Central memory CD8-positive, alpha-beta T cell (primary cell): ENCODE measurements around the gene ITPKB.
A peak's percentile ranks its signal among the peaks of the same experiment; 100 is the strongest.
"Not testable (repeated sequence)": the region's sequence is repeated elsewhere in the genome, so short reads cannot be mapped to it uniquely, and the experiment has no call there.

Experiments
- ATAC-seq: fragments of 150-1000 bp; cut with Tn5 transposase; replicated peaks from 2 replicates; pipeline ENCODE4 v1.10.0; 2022; ENCODE audit warnings: mild to moderate bottlenecking, moderate FRiP score, moderate number of reproducible peaks; ENCODE audit not compliant: poor library complexity, severe bottlenecking; ENCODE audit errors: extremely low read depth
- DNase-seq, 2 donors: peaks; one replicate each; pipeline ENCODE4 v3.0.0; 2021; ENCODE audit warnings: low spot score in 2 of 2
- H3K27ac Mint-ChIP-seq: one replicate; pipeline ENCODE4 v1.8.0; 2022; ENCODE audit warnings: low read depth, mild to moderate bottlenecking, moderate library complexity, mixed read lengths
- H3K27me3 Mint-ChIP-seq: one replicate; pipeline ENCODE4 v1.8.0; 2022; ENCODE audit warnings: mixed read lengths
- H3K36me3 Mint-ChIP-seq: one replicate; pipeline ENCODE4 v1.8.0; 2022; ENCODE audit warnings: mild to moderate bottlenecking, moderate library complexity, mixed read lengths; ENCODE audit not compliant: insufficient read depth
- H3K4me1 Mint-ChIP-seq: one replicate; pipeline ENCODE4 v1.8.0; 2022; ENCODE audit warnings: mixed read lengths
- H3K4me3 Mint-ChIP-seq: one replicate; pipeline ENCODE4 v1.8.0; 2022; ENCODE audit warnings: mild to moderate bottlenecking, moderate library complexity, mixed read lengths
- H3K9me3 Mint-ChIP-seq: one replicate; pipeline ENCODE4 v1.8.0; 2022; ENCODE audit warnings: mixed read lengths

ITPKB gene

DNA sequence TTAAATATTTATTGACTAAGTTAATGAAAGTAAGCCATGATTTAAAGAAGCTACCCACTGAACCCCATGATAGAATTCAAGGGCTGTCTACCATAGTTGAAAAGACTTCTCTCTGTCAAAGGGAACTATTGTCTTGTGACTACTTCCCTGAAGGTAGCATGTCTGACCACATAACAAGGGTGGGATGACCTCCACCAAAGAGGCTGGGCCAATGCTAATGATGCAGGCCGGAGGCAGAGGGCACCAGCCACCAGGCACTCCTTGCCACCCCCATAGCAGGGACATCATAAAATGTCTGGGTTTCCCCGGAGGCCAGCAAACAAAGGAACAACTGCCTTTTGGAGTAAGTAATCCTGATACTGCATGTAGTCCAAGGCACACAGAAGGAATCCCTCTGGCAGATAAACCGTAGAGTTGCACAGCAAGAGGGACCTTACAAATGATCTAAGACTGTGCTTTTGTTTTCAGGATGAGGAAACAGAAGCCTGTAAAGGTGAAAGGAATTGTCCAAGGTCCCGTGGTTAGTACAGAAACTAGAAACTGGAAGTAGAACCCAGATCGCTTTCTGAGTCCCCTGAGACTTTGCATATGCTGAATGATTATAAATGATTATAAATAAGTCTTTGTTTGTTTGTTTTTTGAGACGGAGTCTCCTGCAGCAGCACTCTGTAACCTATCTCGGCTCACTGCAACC is 33.5 kb upstream of the ITPKB start:
- ATAC-seq (no peak), DNase-seq (no peak)
- H3K27me3 Mint-ChIP-seq, result no peaks in the 10 kb centered on the region
- H3K4me1 Mint-ChIP-seq, result no peaks in the 10 kb centered on the region
- no peak overlapping the region for H3K27ac Mint-ChIP-seq
- no peak overlapping the region for H3K4me3 Mint-ChIP-seq
- peaks cover 3% of the 10 kb centered on the region for H3K36me3 Mint-ChIP-seq
- no peaks in the 10 kb centered on the region for H3K9me3 Mint-ChIP-seq

DNA sequence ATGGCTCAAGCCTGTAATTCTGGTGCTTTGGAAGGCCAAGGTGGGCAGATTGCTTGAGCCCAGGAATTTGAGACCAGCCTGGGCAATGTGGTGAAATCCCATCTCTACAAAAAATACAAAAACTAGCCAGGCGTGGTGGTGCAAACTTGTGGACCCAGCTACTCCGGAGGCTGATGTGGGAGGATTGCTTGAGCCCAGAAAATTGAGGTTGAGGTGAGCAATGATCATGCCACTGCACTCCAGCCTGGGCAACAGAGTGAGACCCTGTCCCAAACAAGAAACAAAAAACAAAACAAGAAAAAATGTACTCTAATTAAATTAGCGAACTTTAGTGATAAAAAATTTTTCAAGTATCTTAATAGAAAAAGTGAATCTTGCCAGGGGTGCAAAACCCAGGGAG is 28.1 kb upstream of the ITPKB start:
- not testable (repeated sequence) for H3K4me3 Mint-ChIP-seq, DNase-seq, H3K36me3 Mint-ChIP-seq, H3K27me3 Mint-ChIP-seq, H3K27ac Mint-ChIP-seq, ATAC-seq
- Mint-ChIP-seq H3K9me3 (peaks cover 12% of the 10 kb centered on the region), H3K4me1 (peaks cover 22% of the 10 kb centered on the region)

DNA sequence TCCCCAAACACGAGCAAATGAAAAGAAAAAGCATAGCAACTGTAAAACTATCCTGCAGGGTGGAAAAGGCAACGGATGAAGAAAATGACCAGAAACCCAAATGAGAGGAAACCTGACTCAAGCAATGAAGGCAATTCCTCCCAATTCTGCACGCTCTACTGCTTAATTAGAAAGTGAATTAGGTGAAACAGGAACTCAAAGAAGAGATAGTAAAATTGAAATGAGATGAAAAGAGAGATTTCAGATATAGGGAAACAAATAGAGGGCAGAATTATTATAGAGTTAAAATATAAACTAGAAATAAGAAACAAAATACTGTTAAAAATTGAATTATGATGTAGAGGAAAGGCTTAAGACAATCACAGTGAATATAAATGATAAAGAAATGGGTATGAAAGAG is 27.5 kb upstream of the ITPKB start:
- Mint-ChIP-seq H3K9me3 (peaks cover 12% of the 10 kb centered on the region), H3K36me3 (no peaks in the 10 kb centered on the region), H3K4me3 (no peak overlapping the region), H3K4me1 (peaks cover 22% of the 10 kb centered on the region), H3K27me3 (no peaks in the 10 kb centered on the region), H3K27ac (no peak overlapping the region)
- ATAC-seq (no peak), DNase-seq (no peak)

DNA sequence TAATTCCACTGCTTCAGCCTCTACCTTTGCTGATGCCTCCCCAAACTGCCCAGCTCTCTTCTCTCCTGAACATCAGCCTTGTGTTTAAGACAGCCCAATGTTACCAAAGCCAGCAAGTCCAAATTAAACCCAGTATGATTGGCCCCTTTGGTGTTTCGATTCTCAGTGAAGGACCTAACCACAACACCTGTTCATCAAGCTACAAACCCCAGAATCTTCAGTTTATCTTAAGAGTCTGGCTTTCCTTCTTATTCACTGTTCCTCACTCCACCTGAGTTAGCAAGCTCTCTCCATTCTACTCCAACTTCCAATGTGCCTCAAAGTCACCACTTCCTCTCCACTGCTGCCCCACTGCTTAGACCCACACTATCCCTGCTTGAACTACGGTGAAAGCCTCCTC is 25.5 kb upstream of the ITPKB start:
- H3K36me3 Mint-ChIP-seq, result no peaks in the 10 kb centered on the region
- H3K4me1 Mint-ChIP-seq, result peaks cover 22% of the 10 kb centered on the region
- DNase-seq (no peak), ATAC-seq (no peak)
- peak overlapping the region; percentile 87 for H3K27ac Mint-ChIP-seq
- peaks cover 12% of the 10 kb centered on the region for H3K9me3 Mint-ChIP-seq
- peak overlapping the region; percentile 27 for H3K4me3 Mint-ChIP-seq
- no peaks in the 10 kb centered on the region for H3K27me3 Mint-ChIP-seq

DNA sequence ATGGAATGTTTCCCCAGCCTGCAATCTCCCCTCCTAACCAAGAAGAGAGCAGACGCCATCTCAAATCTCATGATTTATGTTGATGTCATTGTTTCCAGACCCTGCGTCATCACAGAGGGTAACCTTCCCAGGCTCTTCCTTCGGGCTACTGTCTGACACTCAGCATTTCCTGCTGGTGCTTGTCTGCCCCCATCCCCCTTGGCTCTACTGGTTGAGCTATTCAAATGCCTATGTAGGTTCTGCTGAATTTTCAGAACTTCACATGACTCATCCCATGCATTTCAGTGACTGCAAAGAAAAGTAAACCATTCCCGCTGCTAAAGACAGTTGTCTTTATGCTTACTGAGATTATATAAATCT is 24.8 kb upstream of the ITPKB start:
- DNase-seq (no peak), ATAC-seq (no peak)
- peaks cover 12% of the 10 kb centered on the region for H3K9me3 Mint-ChIP-seq
- H3K4me3 Mint-ChIP-seq, result no peak overlapping the region
- peaks cover 22% of the 10 kb centered on the region for H3K4me1 Mint-ChIP-seq
- H3K36me3 Mint-ChIP-seq, result peaks cover 1% of the 10 kb centered on the region
- no peaks in the 10 kb centered on the region for H3K27me3 Mint-ChIP-seq
- H3K27ac Mint-ChIP-seq, result no peak overlapping the region

DNA sequence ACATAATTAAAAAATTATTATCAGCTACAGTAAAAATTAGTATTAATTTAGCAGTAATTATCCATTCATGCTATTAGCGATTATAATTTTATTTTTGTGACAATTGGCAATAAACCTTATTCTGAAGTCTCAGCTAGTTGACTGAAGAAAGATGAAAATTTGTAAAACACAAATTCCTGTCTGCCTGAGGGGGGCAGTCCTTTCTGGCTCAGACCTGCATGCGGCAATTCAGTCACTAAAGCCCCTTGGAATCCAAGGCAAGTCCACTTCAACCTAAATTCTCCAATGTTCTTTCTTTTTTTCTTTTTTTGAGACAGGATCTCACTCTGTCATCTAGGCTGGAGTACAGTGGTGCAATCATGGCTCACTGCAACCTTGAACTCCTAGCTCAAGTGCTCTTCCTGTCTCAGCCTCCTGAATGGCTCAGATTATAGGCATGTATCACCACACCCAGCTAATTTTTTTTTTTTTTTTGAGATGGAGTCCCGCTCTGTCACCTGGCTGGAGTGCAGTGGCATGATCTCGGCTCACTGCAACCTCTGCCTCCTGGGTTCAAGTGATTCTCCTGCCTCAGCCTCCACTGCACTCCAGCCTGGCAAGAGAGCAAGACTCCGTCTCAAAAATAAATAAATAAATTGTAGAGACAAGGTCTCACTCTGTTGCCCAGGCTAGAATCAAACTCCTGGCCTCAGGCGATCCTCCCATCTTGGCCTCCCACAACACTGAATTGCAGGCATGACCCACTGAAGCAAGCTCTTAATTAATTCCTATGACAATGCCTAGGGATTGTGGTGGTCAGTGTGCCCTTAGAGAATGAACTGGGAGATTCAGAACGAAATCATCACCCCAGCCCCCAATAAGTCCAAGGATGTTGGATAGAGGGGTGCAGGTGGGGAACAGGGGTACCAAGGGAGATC is 24.2 kb upstream of the ITPKB start:
- Mint-ChIP-seq H3K36me3 (peaks cover 1% of the 10 kb centered on the region), H3K4me1 (peaks cover 22% of the 10 kb centered on the region), H3K27me3 (no peaks in the 10 kb centered on the region), H3K27ac (no peak overlapping the region), H3K4me3 (no peak overlapping the region), H3K9me3 (peaks cover 12% of the 10 kb centered on the region)
- no peak for DNase-seq
- no peak for ATAC-seq

DNA sequence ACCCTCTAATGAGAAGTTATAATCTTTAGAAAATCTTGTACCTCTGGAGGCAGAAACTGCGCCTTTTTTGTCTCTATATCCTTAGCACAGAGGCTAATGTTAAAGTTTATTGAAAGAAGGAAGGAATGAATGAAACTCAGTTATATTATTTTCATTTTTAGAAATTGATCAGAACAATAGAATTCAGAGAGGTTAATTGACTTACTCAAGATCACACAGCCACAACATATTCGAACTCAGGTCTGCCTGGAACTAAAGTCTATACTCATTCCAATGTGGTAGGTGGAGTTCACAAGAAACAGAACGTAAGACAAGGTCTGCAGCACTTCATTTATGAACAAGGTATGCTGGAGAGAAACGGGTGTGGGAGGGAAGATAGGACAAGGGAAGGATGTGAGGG is 23.0 kb upstream of the ITPKB start:
- no peak for DNase-seq
- no peak overlapping the region for H3K27ac Mint-ChIP-seq
- H3K27me3 Mint-ChIP-seq, result no peaks in the 10 kb centered on the region
- no peak overlapping the region for H3K4me3 Mint-ChIP-seq
- ATAC-seq, result no peak
- H3K36me3 Mint-ChIP-seq, result peaks cover 1% of the 10 kb centered on the region
- H3K4me1 Mint-ChIP-seq, result peaks cover 22% of the 10 kb centered on the region
- peaks cover 12% of the 10 kb centered on the region for H3K9me3 Mint-ChIP-seq

DNA sequence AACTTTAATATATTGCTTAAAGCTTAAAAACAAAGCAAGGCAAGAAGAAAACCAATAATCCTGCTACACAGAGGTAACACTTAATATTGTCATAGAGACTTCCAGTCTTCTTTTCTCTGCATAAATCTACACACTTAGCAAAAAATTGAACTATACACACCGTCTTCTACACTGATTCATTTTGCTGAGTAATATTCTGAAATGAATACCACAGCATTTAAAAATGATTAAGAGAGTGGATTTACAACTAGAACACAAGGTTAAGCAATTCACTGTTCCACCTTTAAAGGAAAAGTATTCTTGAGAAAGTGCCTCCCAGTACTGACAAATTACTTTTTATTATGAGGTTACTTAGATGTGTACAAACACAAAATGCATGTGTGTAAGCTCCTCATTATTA is 22.2 kb upstream of the ITPKB start:
- DNase-seq (no peak), ATAC-seq (no peak)
- H3K4me1 Mint-ChIP-seq, result peaks cover 22% of the 10 kb centered on the region
- H3K36me3 Mint-ChIP-seq, result peaks cover 1% of the 10 kb centered on the region
- H3K4me3 Mint-ChIP-seq, result no peak overlapping the region
- peaks cover 12% of the 10 kb centered on the region for H3K9me3 Mint-ChIP-seq
- H3K27ac Mint-ChIP-seq, result no peak overlapping the region
- H3K27me3 Mint-ChIP-seq, result no peaks in the 10 kb centered on the region

DNA sequence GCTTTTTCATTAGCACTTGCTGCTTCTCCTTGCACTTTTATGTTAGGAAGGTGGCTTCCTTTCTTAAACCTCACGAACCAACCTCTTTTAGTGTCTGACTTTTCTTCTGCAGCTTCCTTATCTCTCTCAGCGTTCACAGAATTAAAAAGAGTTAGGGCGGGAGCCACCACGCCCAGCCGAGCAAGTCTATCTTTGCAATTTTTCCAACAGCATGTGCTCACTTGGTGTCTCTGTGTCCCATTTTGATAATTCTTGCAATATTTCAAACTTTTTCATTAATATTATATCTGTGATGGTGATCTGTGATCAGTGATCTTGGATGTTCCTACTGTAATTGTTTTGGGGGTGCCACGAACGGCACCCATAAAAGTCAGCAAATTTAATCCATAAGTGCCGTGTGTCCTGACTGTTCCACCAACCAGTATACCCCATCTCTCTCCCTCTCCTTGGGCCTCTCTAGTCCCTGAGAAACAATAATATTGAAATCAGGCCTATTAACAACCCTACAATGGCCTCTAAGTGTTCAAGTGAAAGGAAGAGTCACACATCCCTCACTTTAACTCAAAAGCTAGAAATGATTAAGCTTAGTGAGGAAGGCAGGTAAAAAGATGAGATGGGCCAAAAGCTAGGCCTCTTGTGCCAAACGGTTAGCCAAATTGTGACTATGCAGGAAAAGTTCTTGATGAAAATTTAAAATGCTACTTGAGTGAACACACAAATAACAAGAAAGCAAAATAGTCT is 15.9 kb upstream of the ITPKB start:
- H3K9me3 Mint-ChIP-seq, result no peaks in the 10 kb centered on the region
- DNase-seq (no peak), ATAC-seq (no peak)
- H3K4me3 Mint-ChIP-seq, result no peak overlapping the region
- H3K36me3 Mint-ChIP-seq, result peaks cover 3% of the 10 kb centered on the region
- H3K4me1 Mint-ChIP-seq, result peaks cover 21% of the 10 kb centered on the region
- H3K27ac Mint-ChIP-seq, result no peak overlapping the region
- no peaks in the 10 kb centered on the region for H3K27me3 Mint-ChIP-seq

DNA sequence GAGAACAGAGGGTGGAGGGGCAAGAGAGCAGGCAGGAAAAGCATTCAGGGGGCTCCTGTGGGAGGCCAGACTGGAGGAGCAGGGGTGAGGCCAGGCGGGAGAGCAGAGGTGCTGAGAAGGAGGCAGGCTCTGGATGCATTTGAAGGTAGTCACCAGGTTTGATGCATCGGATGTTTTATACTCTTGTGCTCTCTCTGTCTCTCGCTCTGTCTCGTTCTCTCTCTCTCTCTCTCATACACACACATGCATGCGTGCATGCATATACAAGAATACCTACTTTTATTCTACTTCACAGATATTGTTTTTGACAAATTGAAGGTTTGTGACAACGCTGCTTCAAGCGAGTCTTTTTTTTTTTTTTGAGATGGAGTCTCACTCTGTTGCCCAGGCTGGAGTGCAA is 15.0 kb upstream of the ITPKB start:
- DNase-seq (no peak), ATAC-seq (no peak)
- Mint-ChIP-seq H3K9me3 (no peaks in the 10 kb centered on the region), H3K4me1 (peaks cover 21% of the 10 kb centered on the region), H3K36me3 (peaks cover 2% of the 10 kb centered on the region), H3K27me3 (no peaks in the 10 kb centered on the region), H3K27ac (peak overlapping the region; percentile 1), H3K4me3 (no peak overlapping the region)

DNA sequence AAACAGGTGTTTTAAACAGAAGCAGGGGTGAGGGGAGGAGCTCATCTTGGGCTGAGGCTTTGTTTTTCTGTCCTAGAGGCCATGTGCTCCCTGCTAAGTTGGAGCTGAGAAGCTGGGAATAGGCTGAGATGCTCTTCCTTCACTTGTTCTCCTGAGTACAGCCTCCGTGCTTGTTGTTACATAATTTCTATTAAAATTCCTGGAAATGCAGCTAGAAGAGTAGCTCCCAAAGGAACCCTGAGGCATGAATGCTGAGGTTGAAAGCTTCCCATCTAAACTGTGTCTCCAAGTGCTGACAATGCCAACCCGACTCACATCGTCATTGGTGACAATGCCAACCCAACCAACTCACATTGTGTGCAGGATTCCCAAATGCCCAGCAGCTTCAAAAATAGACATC is 12.6 kb upstream of the ITPKB start:
- DNase-seq (no peak), ATAC-seq (no peak)
- Mint-ChIP-seq H3K36me3 (peaks cover 2% of the 10 kb centered on the region), H3K27me3 (no peaks in the 10 kb centered on the region), H3K27ac (no peak overlapping the region), H3K9me3 (no peaks in the 10 kb centered on the region), H3K4me3 (no peak overlapping the region), H3K4me1 (peaks cover 31% of the 10 kb centered on the region)

DNA sequence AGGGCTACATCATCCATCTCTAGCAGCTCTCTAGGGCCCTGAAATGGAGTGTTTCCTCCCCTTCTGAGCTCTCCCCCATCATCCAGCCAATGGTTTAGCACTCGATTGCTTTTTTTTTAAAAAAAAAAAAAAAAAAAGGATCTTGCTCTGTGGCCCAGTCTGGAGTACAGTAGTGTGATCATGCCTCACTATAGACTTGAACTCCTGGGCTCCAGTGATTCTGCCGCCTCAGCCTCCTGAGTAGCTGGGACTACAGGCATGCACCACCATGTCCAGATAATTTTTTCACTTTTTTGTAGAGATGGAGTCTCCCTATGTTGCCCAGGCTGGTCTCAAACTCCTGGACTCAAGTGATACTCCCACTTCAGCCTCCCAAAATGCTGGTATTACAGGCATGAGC is 12.1 kb upstream of the ITPKB start:
- H3K27ac Mint-ChIP-seq, result no peak overlapping the region
- DNase-seq (no peak), ATAC-seq (no peak)
- H3K4me3 Mint-ChIP-seq, result no peak overlapping the region
- H3K4me1 Mint-ChIP-seq, result peaks cover 31% of the 10 kb centered on the region
- peaks cover 2% of the 10 kb centered on the region for H3K36me3 Mint-ChIP-seq
- H3K9me3 Mint-ChIP-seq, result no peaks in the 10 kb centered on the region
- no peaks in the 10 kb centered on the region for H3K27me3 Mint-ChIP-seq
